ENCODE measurements around the gene IGF1R. TPM values are rescaled to one million over a fixed set of nuclear protein-coding genes. Genes with fewer than 3 reads are reported as not detected.
A peak's percentile ranks its signal among the peaks of the same experiment; 100 is the strongest.

The IGF1R gene
- total and polyA plus RNA-seq, 2 of the 8 experiments (the other 6 are each of a cell fraction or from before 2014, with no cell fraction given) = 32.9 to 109 TPM

DNA sequence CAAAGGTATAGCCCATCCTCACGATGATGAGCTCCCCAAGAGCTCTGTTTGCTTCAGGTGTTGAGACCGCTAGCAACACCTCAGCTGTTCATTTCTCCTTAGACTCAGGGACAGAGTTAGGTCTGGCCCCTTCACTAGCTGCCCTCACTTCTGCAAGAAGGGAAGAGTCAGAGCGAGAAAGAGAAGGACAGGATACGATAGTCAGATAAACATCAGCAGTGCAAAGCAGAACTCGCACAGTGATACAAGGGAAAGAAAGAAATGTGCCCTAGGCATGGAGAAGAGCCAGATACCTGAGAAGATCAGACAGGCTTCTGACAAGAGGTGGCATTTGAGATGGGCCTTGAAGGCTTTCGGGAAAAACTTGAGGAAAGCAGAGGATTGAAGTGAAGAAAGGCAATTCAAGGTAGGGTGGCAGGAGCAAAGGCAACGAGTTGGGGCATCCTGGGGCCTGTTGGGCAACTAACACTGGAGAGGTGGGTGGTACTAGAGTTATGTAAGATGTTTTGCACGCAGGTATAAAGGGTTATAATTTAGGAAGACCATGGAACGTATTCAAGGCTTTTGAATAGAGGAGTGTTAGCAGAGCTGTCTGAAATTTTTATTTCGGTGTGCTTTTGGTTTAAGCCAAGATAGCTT lies 253.2 kb downstream of the IGF1R start:
- no peak for DNase-seq (ENCODE audit: low read depth in 1 of 2, low spot score in 2 of 2)
- H2BK15ac ChIP-seq (ENCODE audit: low read length) = no peak overlapping the region
- CTCF ChIA-PET (ENCODE audit: partially characterized antibody) = interaction anchor here (0.7 to 5.9 kb wide), 9 partner anchors 11 to 242 kb away, joined by 3 to 54 read pairs (median 4); no protein-coding TSS in a partner anchor
- no peak overlapping the region; the same call in 1 of the 2 replicates for H2BK5ac ChIP-seq (ENCODE audit: low read depth, low read length)
- H2BK12ac ChIP-seq (ENCODE audit: low read depth, low read length) = no peak overlapping the region
- H3K9ac ChIP-seq (replicated peaks in 1 of 4; ENCODE audit: extremely low read depth in 1 of 4, low read depth in 3 of 4, low read length in 3 of 4) = no peak overlapping the region; a peak in 2 of 7 replicates
- H2BK20ac ChIP-seq (ENCODE audit: low read length) = no peak overlapping the region
- H3K79me2 ChIP-seq (ENCODE audit: control insufficient read depth in 1 of 2, insufficient read depth in 2 of 2, low read length in 2 of 2) = peaks cover 0 to 7% of the 10 kb centered on the region in 2 experiments; a peak in 2 of 4 replicates
- H4K91ac ChIP-seq (replicated peaks; ENCODE audit: insufficient read length, low read length) = no peak overlapping the region
- peaks cover 0 to 18% (median 9%) of the 10 kb centered on the region in 4 experiments; a peak in 4 of 8 replicates for H3K36me3 ChIP-seq (ENCODE audit: control insufficient read depth in 2 of 4, insufficient read depth in 4 of 4, low read length in 3 of 4)
- no peaks in the 10 kb centered on the region for H3K9me3 ChIP-seq (ENCODE audit: insufficient read depth in 2 of 2, low read depth in 1 of 2, low read length in 1 of 2)
- POLR2A ChIA-PET (ENCODE audit: partially characterized antibody) = interaction anchor here (0.8 kb wide), 1 partner anchor 97 kb away, joined by 3 read pairs; no protein-coding TSS in a partner anchor
- H3K27ac ChIP-seq (ENCODE audit: low read depth, low read length) = no peak overlapping the region
- H3K18ac ChIP-seq (ENCODE audit: extremely low read depth, low read length) = no peak overlapping the region
- H3K56ac ChIP-seq (replicated peaks; ENCODE audit: insufficient read length, low read depth, low read length) = no peak overlapping the region
- no peaks in the 10 kb centered on the region for H3K23me2 ChIP-seq (ENCODE audit: low read depth, low read length)
- H4K20me1 ChIP-seq (replicated peaks in 1 of 2; ENCODE audit: control insufficient read depth in 1 of 2, insufficient read depth in 2 of 2, low read length in 2 of 2) = peaks cover 4 to 5% of the 10 kb centered on the region in 2 experiments
- 86% methylated on average over 10 of the region's 10 CpGs; no CpG with 5 or more reads in 1 of the 2 experiments for WGBS, 2 experiments (ENCODE audit: extremely low coverage in 1 of 2, insufficient coverage in 1 of 2, insufficient read length in 1 of 2, insufficient replicate concordance in 2 of 2, low coverage in 1 of 2, low lambda C conversion rate in 2 of 2, missing lambda C conversion rate in 1 of 2)
- H4K8ac ChIP-seq (ENCODE audit: extremely low read depth, insufficient read depth, low read length) = no peak overlapping the region
- H3K4me3 ChIP-seq (ENCODE audit: extremely low read depth in 1 of 4, insufficient read depth in 2 of 4, low read depth in 3 of 4, low read length in 4 of 4) = no peak overlapping the region
- H3K14ac ChIP-seq (ENCODE audit: insufficient read length) = no peak overlapping the region
- FAIRE-seq = no peak
- peaks cover 6 to 22% (median 14%) of the 10 kb centered on the region in 4 experiments for H3K4me1 ChIP-seq (replicated peaks in 1 of 4; ENCODE audit: control insufficient read depth in 3 of 4, insufficient read depth in 4 of 4, low read length in 3 of 4)
- no peaks in the 10 kb centered on the region for H3K27me3 ChIP-seq (replicated peaks in 1 of 4; ENCODE audit: control insufficient read depth in 3 of 4, extremely low read depth in 1 of 4, insufficient read depth in 3 of 4, low read length in 3 of 4)
- H3K4ac ChIP-seq (replicated peaks; ENCODE audit: insufficient read length, low read depth, low read length) = no peak overlapping the region
- H4K5ac ChIP-seq (ENCODE audit: insufficient read length, low read depth, low read length) = no peak overlapping the region
- H3K79me1 ChIP-seq (ENCODE audit: low read depth, low read length) = peaks cover 4% of the 10 kb centered on the region; the same call in 1 of the 2 replicates
- no peak overlapping the region for H2AK5ac ChIP-seq (ENCODE audit: low read depth, low read length)
- no peak overlapping the region for H2BK120ac ChIP-seq (replicated peaks; ENCODE audit: low read depth, low read length)
- no peak overlapping the region for H2AFZ ChIP-seq (ENCODE audit: low read length)
- peak overlapping the region in 1 of 2 experiments; percentile 27; a peak in 1 of 4 replicates for H3K4me2 ChIP-seq (ENCODE audit: insufficient read depth in 1 of 2, low read depth in 2 of 2, low read length in 2 of 2)
- H3K23ac ChIP-seq (ENCODE audit: insufficient read length) = no peak overlapping the region
- TF ChIP-seq TCF12 (IDR thresholded peaks at IDR 0.05; ENCODE audit: low read depth, low read length) = no peak
- TF ChIP-seq TAF1 (IDR thresholded peaks at IDR 0.05; ENCODE audit: low read depth, low read length) = no peak
- TF ChIP-seq SIN3A (conservative IDR thresholded peaks at IDR 0.05 in 1 of 2, IDR thresholded peaks at IDR 0.05 in 1 of 2; ENCODE audit: low read depth in 1 of 2, low read length in 2 of 2) = no peak
- TF ChIP-seq RXRA (IDR thresholded peaks at IDR 0.05; ENCODE audit: insufficient read depth, low read depth, low read length) = no peak
- TF ChIP-seq RNF2 (IDR thresholded peaks at IDR 0.05; ENCODE audit: borderline replicate concordance, low read depth, low read length, missing control alignments, poor library complexity, severe bottlenecking) = no peak
- TF ChIP-seq SAP30 (IDR thresholded peaks at IDR 0.05; ENCODE audit: insufficient read depth, insufficient replicate concordance, low read length) = no peak
- no peak for TF ChIP-seq KDM4A (IDR thresholded peaks at IDR 0.05; ENCODE audit: low read depth, low read length, severe bottlenecking)
- no peak for TF ChIP-seq PHF8 (conservative IDR thresholded peaks at IDR 0.05; ENCODE audit: low read depth, low read length)
- no peak for TF ChIP-seq GTF2F1 (IDR thresholded peaks at IDR 0.05; ENCODE audit: borderline replicate concordance, low read depth, low read length)
- TF ChIP-seq NRF1 (IDR thresholded peaks at IDR 0.05; ENCODE audit: low read depth, low read length) = no peak
- no peak for TF ChIP-seq YY1 (IDR thresholded peaks at IDR 0.05; ENCODE audit: low read depth, low read length)
